GM18498 (cell line): Measurements from ENCODE around the gene TFDP2.
"Not testable (repeated sequence)": the region's sequence is repeated elsewhere in the genome, so short reads cannot be mapped to it uniquely, and the experiment has no call there.

Experiments
- ATAC-seq: cut with Tn5 transposase; IDR thresholded peaks from one replicate; pipeline ENCODE4 v1.9.1; 2021; ENCODE audit warnings: mild to moderate bottlenecking, moderate library complexity; ENCODE audit not compliant: unreplicated experiment

TFDP2 gene

DNA sequence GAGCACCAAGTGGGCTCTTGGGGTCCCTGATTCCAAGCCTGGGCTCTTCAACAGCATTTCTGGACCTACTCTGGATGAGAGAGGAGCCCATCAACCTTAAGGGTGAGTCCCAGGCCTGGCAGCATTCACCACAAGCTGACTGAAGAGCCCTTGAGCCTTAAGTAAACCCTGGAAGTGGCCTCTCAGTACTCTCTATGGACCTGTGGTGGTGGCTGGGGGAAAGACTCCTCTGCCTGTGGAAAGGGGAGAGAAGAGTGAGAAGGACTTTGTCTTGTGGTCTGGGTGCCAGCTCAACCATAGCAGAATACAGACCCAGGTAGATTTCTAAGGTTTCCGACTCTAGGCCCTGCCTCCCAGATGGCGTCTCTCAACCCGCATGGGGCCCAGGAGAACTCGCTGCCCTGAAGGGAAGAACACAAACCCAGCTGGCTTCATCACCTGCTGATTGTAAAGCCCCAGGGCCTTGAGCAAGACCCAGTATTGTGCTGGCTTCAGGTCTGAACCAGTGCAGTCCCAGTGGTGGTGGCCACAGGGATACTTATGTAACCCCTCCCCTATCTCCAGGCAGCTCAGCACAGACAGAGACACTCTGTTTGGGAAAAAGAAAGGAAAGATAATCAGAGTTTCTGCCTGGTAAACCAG is 71.4 kb downstream of the TFDP2 start:
- ATAC-seq: no peak

DNA sequence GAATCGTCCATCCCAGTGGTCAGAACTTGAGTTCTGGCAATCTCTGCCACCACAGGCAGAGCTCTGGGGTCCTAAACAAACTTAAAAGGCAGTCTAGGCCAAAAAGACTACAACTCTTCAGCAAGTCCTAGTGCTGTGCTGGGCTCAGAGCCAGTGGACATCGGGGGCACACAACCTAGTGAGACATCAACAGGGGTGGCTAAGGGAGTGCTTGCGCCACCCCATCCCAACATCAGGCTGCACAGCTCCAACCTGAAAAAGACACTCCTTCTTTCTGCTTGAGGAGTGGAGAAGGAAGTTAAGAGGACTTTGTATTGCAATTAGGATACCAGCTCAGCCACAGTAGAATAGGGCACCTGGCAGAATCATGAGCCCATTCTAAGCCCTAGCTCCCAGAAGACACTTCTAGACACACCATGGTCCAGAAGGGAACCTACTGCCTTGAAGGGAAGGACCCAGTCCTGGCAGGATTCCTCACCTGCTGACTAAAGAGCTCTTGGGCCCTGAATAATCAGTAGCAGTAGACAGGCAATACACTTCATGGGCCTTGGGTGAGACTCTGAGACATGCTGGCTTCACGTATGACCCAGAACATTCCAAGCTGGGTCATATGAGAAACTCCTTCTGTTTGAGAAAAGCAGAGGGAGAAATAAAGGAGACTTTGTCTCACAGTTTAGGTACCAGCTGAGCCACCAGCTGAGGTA is 72.0 kb downstream of the TFDP2 start:
- no peak for ATAC-seq

DNA sequence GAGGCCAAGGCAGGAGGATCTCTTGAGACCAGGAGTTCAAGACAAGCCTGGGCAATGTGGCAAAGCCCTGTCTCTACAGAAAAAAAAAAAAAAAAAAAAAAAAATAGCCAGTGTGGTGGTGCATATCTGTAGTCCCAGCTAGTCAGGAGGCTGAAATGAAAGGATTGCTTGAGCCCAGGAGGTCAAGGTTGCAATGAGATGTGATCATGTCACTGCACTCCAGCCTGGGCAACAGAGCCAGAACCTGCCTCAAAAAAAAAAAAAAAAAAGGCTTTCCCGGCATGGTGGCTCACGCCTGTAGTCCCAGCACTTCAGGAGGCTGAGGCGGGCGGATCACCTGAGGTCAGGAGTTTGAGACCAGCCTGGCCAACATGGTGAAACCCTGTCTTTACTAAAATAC is 73.7 kb downstream of the TFDP2 start:
- not testable (repeated sequence) for ATAC-seq

DNA sequence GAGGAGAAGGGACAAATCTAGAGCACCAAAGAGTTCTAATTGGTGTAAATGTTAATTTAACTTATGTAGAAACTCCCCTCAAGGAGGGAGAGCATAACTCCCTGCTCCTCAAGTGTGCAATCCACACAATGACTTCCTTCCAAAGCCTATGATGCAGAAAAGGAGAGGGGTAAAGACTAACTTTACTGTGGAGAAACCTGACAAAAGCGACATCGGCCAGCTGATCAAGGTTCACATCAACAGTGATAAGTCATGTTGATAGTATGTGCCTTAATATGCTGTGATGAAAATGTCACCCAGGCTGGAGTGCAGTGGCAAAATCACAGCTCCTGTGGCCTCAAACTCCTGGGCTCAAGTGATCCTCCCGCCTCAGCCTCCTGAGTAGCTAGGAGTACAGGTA is 76.5 kb downstream of the TFDP2 start:
- ATAC-seq: no peak

DNA sequence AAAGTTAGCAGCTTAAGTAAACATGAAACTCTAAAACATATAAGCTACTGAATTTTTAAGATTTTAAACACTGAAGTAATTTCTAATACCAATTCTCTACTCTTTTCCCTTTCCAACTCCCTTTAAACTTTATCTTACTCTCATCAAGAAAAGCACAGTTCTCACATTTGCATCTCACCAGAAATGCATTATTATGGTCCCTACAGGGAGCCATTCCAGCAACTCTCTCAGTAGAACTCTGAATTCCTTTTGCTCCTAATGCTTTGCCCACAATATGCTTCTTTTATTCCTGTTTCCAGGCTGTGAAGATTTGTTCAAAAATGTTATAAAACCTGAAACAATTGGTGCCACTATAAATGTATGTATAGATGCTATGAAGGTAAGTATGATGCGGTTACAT is 83.4 kb downstream of the TFDP2 start:
- ATAC-seq: no peak

DNA sequence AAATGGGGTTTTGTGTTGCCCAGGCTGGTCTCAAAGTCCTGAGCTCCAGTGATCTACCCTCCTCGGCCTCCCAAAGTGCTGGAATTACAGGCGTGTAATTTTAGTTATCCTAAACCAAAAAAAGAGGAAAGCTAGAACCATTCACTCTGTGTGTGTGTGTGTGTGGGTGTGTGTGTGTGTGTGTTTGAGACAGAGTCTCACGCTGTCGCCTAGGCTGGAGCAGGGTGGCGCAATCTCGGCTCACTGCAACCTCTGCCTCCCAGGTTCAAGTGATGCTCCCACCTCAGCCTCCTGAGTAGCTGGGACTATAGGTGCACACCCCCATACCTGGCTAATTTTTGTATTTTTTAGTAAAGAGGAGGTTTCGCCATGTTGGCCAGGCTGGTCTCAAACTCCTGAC is 84.0 kb downstream of the TFDP2 start:
- ATAC-seq: no peak

DNA sequence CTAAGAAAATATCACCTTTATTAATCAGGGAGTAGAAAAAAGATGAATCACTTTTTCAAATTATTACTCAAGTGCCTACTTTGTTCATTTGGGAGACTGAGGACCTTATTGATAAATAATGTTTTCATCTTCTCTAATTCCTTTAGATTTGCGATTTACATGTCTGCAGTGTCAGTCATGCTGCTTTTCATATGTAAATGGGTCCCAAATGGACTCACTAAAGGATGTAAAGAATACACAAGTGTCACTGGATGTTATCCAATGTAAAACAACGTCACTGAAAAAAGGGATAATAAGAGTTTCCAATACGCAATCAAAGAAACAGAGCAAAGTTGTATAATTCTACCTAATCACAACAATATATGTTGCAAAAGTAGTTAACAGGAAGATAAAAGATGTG is 84.9 kb downstream of the TFDP2 start:
- no peak for ATAC-seq

DNA sequence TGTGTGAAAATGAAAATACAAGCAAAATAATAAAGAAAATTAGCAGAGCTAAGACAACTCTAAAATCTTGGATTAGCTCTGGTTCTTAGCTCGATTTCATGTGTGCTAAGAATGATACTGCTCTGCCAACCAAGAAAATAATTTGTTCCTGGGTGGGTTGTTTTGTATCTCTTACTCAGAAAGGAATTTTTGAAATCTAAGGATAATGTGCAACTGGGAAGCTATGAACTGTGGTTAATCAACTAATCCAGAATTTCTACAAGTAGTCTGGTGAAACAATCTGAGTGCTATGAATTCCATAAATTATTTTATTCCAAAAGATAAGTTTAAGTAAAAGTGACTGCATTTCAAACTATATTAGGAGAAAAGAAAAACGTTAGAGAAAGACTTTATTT is 92.0 kb downstream of the TFDP2 start:
- no peak for ATAC-seq

DNA sequence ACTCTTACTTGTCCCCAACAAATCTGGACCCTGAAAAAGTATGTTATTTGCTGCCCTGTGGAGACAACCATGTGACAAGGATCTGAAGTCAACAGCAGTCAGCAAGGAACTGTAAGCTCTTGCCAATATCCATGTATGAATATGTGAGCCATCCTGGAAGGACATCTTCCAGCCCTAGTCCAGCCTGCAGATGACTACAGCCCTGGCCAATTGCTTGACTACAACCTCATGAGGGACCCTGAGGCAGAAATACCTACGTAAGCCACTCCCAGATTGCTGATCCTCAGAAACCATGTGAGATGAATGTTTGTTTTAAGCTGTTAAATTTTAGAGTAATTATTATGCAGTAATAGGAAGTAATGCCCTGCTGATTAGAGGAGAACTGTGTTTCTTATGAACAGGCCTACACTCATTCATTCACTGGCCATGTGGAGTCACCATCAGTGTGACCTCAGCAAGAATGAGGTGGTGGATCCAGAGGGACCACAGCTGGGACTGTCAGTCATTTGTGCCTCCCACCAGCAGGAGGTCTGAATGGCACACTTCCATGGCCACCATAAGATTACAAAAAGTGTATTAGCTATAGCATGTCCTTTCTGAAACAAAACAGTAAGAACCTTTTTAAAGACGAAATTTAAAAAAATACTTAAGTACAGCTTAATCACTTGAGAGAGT is 92.6 kb downstream of the TFDP2 start:
- ATAC-seq: no peak

DNA sequence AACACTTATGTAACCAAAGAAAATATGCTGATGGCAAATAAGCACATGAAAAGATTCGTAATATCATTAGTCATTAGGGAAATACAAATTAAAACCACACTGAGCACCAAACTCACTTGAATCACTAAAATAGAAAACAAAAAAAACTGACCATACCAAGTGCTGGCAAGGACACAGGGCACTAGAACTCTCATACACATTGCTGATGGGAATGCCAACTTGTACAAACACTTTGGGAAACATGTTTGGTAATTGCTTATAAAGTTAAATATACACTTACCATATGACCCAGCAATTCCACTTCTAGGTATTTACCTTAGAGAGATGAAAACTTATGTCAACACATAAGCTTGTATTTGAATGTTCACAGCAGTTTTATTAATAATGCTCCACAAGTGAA is 95.5 kb downstream of the TFDP2 start:
- no peak for ATAC-seq

DNA sequence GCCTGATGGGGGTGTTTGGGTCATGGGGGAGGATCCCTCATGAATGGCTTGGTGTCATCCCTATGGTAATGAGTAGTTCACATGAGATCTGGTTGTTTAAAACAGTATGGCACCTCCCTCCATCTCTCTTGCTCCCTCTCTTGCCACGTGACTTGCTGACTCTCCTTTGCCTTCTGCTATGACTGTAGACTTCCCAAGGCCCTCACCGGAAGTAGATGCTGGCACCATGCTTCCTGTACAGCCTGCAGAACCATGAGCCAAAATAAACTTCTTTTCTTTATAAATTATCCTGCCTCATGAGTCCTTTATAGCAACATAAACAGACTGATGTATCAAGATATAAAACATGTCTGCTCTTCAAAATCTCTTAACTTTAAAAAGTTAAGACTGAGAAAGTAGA is 96.1 kb downstream of the TFDP2 start:
- ATAC-seq: no peak

DNA sequence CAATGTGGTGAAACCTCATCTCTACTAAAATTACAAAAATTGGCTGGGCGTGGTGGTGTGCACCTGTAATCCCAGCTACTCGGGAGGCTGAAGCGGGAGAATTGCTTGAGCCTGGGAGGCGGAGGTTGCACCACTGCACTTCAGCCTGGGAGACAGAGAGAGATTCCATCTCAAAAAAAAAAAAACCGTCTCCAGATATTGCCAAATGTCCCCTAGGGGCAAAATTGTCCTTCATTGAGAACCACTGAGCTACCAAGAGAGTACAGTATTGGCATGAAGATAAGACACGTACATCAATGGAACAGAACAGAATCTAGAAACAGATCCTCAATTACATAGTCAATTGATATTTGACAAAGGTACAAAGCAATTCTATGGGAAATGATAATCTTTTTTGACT is 98.0 kb downstream of the TFDP2 start:
- ATAC-seq: no peak

DNA sequence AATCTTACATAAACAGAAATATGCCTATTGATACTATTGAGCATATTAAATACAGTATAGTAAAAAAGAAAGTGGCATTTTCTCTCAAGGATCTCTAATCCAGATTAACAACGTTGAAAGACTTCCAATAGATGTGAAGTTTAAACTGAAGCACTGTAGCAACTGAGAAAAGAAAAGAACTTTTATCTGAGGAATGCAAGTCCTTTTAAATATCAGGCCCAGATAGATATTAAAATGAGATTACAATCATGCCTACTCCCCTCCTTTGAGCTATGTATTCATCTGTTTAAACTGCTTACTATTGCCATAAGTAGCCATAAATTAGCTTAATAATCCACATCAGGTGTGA is 102.3 kb downstream of the TFDP2 start:
- no peak for ATAC-seq

DNA sequence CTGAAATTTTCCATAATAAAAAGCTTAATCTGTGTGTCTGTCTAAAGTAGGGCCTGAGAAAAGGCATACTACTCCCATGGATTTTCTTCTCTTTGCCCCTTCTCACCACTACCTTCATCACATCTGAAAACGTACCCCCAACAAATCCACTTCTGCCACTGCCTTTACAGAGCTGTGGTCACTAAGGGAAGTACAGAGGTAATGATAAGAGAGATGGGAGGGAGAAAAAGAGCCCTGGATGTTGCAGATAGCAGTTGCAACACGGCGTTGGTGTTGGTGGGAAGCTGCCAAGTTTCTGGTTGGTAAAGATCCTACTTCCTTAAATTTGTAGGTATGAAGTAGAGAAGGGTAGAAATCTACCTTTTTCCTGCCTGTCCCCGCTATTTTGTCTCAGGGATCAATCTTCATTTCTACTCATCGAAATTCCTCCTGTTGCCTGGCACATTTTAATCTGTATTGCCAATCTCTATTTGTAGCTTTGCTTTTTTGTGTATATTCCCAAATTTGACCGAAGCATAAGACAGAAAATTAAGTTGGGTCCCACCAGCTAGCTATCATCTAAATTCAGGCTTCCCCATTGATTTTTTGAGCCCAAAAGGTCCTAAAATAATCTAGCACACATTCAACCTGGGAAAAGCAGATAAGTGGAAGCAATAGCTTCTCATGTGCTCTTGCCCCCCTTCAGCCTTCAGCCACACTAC is 102.9 kb downstream of the TFDP2 start:
- no peak for ATAC-seq

DNA sequence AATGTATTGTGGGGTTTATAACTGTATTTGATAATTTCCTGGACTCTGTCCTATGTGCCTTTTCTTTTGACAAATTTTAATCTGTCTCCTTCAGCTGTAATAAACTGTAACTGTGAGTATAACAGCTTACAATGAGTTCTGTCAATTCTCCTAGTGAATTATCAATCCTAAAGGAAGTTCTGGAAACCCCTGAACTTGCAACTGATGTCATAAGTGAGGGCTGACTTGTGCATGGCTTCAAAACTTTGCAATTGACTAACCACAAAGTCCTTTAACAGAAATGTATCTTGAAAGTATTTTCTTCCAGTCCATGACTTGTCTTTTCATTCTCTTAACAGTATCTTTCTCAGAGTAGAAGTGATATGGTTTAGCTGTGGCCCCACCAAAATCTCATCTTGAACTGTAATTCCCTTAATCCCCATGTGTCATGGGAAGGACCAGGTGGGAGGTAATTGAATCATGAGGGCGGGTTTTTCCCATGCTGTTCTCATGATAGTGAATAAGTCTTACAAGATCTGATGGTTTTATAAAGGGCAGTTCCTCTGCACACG is 108.3 kb downstream of the TFDP2 start:
- no peak for ATAC-seq

DNA sequence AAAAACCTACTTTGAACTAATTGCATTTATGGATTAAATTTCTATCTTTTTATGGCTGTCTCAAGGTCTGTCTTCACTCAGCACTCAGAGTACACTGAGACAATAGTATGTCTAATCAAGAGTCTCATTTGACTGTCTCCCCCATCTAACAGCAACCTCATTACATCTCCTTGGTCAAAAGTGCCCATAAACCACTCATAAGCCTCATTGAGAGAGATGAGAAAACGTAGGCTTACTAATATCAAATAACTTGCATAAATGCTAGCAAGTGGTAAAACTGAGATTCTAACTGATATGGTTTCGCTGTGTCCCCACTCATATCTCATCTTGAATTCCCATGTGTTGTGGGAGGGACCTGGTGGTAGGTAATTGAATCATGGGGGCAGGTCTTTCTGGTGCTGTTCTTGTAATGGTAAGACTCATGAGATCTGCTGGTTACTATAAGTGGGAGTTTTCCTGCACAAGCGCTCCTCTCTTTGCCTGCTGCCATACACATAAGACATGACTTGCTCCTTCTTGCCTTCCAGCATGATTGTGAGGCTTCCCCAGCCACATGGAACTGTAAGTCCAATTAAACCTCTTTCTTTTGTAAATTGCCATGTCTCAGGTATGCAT is 113.9 kb downstream of the TFDP2 start:
- ATAC-seq: no peak

DNA sequence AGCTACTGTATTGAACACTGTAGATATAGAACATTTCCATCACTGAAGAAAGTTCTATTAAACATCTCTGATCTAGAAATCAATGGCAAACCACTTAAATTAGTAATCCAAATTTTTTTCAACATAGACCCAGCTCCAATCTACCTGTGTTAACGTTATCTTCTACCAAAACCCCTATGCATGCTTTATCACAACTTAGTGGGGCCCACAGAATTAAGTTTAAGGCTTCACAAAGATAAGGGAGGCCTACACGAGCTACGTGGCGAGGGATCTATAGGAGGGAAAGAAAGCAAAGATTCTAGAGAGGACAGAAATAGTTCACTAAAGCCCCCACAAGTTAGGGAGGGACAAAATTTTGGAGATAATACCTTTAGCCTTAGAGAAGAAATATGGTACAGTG is 116.1 kb downstream of the TFDP2 start:
- ATAC-seq: no peak

DNA sequence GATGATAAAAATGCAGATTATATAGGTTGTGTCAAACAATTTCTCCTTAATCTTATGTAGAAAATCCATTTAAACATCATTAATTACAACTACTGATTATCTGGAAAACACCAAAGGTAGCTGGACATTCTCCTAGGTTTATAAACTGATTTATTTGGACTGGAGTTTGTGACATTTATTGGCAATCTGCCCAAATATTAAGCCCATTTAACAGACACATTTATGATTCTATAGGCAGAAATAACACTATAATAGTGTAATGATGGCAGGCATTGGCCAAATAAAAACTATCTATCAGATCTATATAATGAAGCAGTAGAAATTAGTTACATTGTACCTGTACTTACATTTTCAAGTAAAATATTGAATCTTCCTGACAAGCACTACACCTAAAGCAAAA is 117.8 kb downstream of the TFDP2 start:
- ATAC-seq: no peak

DNA sequence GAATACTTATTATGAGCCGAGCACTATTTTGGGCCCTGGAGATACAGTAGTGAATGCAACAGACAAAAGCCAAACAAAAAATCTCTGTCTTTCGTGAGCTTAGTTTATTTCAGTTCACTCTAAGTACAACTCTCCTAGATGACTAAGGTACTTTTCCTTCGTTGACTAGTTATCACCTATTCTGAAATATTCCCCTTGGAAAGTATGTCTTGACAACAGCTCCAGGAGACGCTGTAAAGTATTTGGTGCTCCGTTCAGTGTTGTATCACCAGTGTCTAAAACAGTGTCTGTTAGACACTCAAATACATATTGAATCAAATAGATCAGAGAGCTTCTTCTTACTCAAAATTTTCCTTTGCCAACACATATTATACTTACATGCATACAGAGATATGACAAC is 119.6 kb downstream of the TFDP2 start:
- no peak for ATAC-seq

DNA sequence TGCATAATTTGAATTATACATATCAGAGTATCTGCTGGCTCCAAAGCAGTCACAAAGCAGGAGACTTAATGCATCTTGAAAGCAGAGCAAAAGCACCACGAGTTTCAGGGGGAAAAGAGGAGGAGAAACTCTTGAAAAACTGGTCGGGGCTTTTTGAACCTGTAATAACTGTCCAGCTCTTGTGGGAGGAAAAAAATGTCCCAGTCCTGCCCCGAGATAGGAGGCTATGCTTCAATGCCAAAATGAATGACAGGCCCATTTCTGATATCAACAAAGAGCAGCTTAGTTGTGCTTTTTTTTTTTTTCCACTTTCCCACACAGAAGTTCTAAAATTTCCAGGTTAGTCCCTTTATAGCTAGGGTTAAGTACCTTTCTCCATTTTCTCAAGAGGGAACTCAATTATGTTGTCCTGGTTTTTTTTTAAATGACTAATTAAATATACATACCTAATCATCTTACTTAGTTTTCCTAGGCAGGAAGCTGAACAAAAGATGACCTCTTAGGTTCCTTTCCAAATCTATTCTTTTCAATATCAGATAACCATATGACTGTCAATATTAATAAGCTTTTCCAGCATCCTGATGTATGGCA is 120.2 kb downstream of the TFDP2 start:
- ATAC-seq: no peak
